HG03439 (cell line): ENCODE results near the gene MPDZ.

Experiments
- ATAC-seq: cut with Tn5 transposase; IDR thresholded peaks from one replicate; pipeline ENCODE4 v1.9.1; 2021; ENCODE audit warnings: mild to moderate bottlenecking, moderate library complexity; ENCODE audit not compliant: unreplicated experiment

Gene MPDZ

GRCh38 chr9:13088720-13089427 lies 190.6 kb downstream of the MPDZ start:
- peak; percentile 51 for ATAC-seq

DNA sequence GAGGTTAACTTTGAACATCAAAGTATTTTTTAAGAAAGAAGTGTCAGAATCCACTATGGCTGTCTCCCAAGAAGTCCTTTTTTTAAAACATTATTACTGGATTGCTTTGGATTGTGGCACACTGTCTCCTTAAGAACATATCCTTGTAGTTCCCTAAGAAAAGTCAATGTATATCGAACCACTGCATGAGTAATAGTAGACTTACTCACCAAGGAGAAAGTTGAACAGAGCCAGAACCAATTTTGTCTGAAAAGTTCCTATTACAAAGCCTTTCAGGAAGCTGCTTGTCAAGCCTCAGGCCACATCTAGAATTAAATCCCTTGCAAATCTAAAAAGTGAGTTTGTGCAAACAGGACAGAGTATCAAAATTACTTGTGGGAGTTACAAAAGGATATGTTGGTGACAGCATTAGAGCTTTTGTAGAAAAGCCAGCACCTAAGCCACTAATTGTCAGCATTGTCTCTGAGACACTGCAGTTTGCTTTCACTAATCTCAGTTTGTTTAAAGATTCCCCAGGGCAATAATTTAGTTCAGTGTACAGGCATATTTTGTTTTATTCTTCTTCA lies 195.4 kb downstream of the MPDZ start:
- no peak for ATAC-seq

- no peak for ATAC-seq
These were observed 196.1 kb downstream of the MPDZ start for GRCh38 chr9:13083366-13083765.

DNA sequence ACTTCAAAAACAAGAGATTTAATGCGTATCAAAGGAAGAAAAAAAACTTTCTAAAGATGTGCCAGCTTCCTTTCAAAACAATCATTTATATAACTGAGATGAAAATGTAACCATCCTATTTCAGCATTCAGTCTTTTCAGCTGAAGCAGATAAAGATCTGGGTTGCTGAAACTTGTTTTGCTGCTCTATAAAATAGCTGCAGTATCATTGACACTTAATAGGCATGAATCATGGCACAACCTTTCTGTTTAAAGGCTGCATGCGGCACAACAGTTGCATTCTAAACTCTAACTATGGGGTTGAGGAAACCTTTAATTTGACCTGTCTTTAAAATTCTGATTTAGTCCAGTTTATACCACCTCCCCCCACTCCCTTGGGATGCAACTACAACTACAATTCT lies 196.7 kb downstream of the MPDZ start:
- no peak for ATAC-seq

GRCh38 chr9:13078164-13078563 lies 201.3 kb downstream of the MPDZ start:
- ATAC-seq = no peak

GRCh38 chr9:13076616-13077015 lies 202.9 kb downstream of the MPDZ start:
- no peak for ATAC-seq

DNA sequence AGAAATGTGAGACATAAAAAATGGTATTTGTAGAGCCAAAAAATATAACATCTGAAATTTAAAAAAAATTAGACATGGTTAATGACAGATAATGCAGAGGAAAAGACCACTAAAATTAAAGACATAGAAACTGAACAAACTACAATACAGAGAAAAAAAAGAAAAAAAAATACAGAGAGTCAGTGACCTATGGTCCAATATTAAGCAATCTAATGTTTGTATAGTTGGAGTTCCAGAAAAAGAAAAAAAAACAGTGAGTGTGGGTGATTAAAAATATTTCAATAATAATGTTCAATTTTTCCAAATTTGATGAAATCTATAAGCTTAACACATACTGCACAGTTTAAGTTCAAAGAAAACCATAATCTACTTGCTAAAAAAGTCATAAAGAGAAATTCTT lies 207.6 kb downstream of the MPDZ start:
- ATAC-seq = no peak

DNA sequence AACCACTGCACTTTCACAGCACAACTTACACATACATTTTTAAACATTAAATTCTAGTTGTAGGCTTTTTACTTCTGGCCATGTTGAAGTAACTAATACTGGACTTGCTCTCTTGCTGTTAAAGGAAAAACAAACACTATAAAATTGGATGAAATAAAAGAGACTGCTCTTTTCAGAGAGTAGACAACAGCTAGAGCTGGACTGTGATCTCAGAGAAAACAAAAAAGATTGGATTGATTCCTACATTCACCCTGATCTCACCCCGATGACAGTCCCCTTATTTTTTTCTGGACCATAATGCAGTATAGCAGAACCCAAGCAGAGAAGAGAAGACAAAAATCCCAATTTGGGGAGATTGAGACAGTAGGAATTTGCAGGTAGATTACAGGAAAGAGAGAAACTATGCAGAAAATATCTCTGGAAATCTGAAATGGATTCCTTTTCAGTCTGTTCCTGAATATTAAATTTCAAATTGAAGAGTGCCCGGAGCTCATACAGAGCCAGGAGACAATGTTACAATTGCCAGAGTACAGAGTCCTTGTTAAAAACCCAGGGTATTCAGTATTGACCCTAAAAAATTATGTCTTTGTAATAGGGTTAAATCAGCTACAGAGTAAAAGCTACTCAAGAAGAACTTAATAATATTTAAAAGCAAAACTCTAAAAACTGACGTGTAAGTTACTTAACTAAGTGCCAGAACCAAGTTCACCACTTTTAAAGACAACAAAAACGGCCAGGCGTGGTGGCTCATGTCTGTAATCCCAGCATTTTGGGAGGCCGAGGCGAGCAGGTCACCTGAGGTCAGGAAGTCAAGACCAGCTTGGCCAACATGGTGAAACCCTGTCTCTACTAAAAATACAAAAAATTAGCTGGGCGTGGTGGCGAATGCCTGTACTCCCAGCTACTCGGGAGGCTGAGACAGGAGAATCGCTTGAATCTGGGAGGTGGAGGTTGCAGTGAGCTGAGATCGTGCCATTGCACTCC lies 208.6 kb downstream of the MPDZ start:
- no peak for ATAC-seq

DNA sequence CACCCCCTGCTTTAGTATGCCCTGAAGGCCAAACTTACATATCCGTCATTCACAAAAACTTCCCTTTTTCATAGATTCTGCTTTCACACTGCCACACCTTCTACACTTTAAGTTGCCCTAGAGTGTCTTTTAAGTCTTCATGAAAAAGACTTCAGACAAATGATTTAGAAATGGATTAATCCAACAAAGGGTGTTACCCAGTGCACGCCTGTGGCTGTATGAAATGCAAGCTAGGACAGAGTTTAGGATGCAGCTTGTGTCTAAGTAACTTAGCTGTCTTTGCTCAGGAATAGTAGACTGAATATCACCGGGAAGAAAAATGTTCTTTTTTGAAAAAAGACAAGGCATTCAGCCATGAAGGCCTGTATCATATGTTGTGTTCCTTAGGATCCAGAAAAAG lies 210.0 kb downstream of the MPDZ start:
- no peak for ATAC-seq

DNA sequence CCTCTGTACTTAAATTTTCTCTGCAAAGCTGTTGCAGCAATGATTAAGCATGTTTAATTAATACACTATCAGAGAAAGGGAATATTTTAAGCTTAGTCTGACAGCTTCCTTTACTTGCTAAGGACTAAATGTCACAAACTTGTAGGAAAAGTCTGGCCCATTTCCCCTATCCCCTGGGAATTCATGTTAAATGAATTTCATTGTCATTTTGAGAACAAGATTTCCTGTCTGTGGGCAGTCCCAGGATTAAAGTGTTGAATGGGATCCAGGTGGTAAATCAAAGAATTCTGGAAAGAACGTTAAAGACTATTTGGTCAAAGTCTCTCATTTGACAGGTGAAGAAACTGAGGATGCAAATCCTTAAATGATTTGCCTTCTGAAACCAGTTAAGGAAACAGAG lies 214.8 kb downstream of the MPDZ start:
- no peak for ATAC-seq

DNA sequence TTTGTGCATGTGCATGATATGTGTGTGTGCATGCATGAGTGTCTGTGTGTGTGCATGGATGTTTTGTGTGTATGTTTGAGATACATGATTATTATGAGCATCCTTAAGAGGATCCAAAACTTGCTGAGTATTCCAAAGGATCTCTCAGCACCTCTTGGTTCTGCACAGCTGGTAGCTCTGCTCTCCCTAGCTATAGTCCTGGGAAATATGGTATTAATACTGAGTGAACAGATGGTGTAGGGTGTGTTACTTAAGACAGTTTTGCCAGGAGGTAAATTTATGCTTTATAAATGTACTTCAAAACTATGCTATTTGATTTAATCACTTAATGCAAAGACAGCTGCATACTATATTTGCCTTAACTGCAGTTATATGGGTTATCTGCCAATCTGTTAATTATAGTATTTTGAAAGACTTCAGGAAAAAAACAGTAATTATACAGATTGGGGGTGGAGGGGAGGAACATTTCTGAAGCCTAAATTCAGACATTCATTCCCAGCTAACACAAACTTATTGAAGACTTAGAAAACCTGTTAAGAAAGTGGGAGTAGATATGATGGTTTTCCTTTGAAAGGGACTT lies 215.5 kb downstream of the MPDZ start:
- ATAC-seq = no peak

- no peak for ATAC-seq
These were observed 218.1 kb downstream of the MPDZ start for GRCh38 chr9:13061390-13061789.
